GM12891 (cell line): ENCODE results near the gene L2HGDH.

Experiments used
- POLR2A ChIP-seq: IDR thresholded peaks from 2 replicates; pipeline ENCODE4 v1.6.1; 2011; ENCODE audit warnings: low read depth, low read length, control low read depth
- POLR2AphosphoS5 ChIP-seq: IDR thresholded peaks from 2 replicates; pipeline ENCODE4 v1.6.1; 2011; ENCODE audit warnings: low read depth, low read length, control low read depth
- POU2F2 ChIP-seq: IDR thresholded peaks from 2 replicates; pipeline ENCODE4 v1.6.1; 2011; ENCODE audit warnings: low read depth, mild to moderate bottlenecking, control low read depth, low read length, moderate library complexity
- SPI1 ChIP-seq: IDR thresholded peaks from 2 replicates; pipeline ENCODE4 v1.6.1; 2011; ENCODE audit warnings: low read depth, low read length, control low read depth
- TAF1 ChIP-seq: IDR thresholded peaks from 2 replicates; pipeline ENCODE4 v1.6.1; 2011; ENCODE audit warnings: low read depth, low read length, control low read depth

- TF ChIP-seq SPI1 = no peak
- TF ChIP-seq TAF1 = no peak
- no peak for TF ChIP-seq POLR2A
- no peak for TF ChIP-seq POLR2AphosphoS5
- no peak for TF ChIP-seq POU2F2
Measured at GRCh38 chr14:50215416-50215815, 96.6 kb downstream of the L2HGDH start.
